GM18526 (cell line): ENCODE measurements around the gene TOR1AIP1.

Source experiments
- POLR2A ChIP-seq: IDR thresholded peaks from 3 replicates; pipeline ENCODE4 v1.6.1; 2011; ENCODE audit not compliant: insufficient read length; ENCODE audit errors: extremely low read depth

The TOR1AIP1 gene

DNA sequence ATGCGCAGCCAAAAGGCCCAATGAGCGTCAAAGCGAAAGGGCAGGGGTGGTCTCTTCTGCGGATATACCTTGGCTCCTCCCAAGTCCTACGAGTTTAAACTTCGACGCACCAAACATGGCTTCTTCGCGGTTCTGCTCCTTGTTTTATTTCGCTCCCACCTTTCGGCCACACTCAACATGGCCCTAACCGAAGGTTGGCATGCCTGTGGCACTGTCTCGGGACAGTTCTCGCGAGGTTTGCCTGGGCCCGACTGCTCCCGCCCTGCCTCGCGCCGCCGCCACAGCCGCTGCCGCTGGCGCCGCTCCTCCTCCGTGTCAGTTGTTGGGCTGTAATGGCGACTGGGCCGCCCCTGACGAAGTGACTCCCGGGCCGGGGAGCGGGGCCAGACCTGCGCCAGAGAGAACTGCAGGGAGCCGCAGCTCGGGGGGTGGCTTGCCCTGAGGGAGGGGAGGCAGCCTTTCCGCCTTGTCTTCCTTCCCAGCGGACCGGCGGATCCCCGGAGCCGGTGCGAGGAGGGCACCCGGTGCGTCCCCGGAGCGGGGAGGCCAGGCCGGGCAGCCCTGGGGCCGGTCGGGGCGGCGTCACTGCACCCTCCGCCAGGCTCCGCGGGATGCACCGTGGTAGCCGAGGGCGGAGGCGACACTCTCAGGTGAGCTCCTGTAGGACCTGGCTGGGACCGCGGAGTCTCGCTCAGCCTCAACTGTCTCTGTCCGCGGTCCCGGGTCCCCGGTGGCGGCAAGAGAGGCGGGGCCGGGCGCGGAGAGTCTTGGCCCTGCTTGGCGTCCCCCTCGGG is 72.6 kb downstream of the TOR1AIP1 start, which contains the start of gene CEP350:
Gene CEP350 (plus strand): TSS at position 318 of the 794 bp plus-strand sequence. CDS start 31,372 bp downstream, outside the sequence.
- peak; percentile 91 for TF ChIP-seq POLR2A

- TF ChIP-seq POLR2A, result no peak
Observed at GRCh38 chr1:179955287-179955680, 73.2 kb downstream of the TOR1AIP1 start.

DNA sequence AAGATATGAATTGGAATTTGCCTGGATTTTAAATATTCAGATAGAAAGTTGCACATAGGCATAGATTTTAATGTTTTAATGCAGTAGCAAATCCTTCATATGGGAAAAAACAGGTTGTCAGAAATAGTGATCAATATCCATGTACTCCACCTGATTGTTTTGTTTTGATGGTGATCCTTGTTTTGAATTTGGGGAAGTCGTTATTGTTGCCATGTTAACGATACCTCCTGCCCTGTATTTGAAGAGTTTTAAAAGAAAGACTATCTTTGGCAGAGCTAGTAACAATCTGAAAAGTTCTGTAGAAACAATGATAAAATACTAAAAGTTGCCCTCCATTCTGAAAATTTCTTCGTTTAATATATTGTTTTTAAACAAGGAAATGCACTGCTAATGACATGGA is 73.6 kb downstream of the TOR1AIP1 start:
- TF ChIP-seq POLR2A, result no peak

- TF ChIP-seq POLR2A, result no peak
Observed at GRCh38 chr1:179958359-179958758, 76.3 kb downstream of the TOR1AIP1 start.

DNA sequence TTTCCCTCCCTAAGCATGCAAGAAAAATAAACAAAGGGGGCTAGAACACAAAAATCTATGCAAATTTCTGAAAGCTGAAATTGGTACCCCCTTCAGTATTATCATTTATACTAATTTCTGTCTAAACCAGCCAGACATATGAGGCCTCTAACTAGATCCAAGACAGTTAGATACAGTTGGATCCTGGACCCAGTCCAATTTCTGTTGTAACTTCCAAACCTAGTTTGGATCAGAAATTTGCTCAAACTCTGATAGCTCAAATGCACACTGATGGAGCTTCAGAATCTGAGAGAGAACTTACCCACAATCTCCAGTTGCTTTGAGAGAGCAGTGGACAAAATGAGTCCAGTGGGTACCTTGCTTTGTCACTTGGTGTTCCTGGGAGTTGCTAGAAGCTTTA is 84.5 kb downstream of the TOR1AIP1 start:
- no peak for TF ChIP-seq POLR2A

GRCh38 chr1:179968284-179968993 is 86.4 kb downstream of the TOR1AIP1 start:
- no peak for TF ChIP-seq POLR2A

DNA sequence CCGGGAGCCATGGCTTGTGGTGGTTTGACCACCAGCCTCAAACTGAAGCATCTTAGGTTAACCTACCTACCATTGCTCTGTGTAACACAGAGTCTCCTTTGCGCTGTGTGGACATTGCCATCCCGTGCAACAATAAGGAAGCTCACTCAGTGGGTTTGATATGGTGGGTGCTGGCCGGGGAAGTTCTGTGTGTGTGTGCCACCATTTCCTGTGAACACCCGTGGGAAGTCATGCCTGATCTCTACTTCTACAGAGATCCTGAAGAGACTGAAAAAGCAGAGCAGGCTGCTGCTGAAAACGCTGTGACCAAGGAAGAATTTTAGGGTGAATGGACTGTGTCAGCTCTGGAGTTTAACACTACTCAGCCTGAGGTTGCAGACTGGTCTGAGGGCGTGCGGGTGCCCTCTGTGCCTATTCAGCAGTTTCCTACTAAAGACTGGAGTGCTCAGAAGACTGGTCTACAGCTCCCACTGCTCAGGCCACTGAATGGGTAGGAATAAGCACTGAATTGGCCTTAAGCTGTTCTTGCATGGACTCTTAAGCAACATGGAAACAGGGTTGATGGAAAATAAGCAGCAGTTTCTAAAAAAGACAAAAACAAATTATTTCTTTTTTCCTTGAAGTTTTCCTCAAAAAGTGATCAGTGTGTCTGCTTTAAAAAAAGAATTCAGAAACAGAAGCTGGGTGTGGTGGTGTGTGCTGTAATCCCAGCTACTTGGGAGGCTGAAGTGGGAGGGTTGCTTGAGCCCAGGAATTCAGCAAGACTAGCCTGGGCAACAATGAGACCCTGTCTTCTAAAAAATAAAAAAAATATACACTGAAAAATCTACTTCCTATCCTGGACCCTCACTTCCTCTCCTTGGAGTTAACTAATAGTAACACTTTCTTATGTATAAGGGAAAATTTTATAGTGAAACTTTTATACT is 87.2 kb downstream of the TOR1AIP1 start:
- TF ChIP-seq POLR2A, result no peak
